ENCODE data around the gene CENATAC.

DNA sequence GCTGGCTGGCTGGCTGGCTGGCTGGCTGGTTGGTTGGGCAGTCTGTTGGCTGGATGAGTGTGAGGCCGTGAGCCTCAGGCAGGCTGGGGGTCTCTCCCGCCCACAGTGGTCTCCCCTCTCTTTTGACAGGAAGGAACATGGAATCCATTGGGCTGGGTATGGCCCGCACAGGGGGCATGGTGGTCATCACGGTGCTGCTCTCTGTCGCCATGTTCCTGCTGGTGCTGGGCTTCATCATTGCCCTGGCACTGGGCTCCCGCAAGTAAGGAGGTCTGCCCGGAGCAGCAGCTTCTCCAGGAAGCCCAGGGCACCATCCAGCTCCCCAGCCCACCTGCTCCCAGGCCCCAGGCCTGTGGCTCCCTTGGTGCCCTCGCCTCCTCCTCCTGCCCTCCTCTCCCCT lies 40.0 kb upstream of the CENATAC start:
- TF ChIP-seq CTCF (IDR thresholded peaks at IDR 0.05; ENCODE audit: borderline replicate concordance, extremely low read depth, low read length, poor library complexity, severe bottlenecking) = no peak
- TF ChIP-seq EZH2 (IDR thresholded peaks at IDR 0.05; ENCODE audit: borderline replicate concordance, low read depth, low read length, severe bottlenecking) = no peak
